Calu3 (cell line): ENCODE results near the gene HDAC4. TPM values are rescaled to one million over a fixed set of nuclear protein-coding genes. Genes with fewer than 3 reads are reported as not detected.

Source experiments
- BruUV-seq: library from RNA; stranded (reverse); fragments of 400-500 nt; replicated peaks from 2 replicates; lab custom pipeline; 2021; lab: Mats Ljungman, UMichigan
- CTCF ChIA-PET: fragments of 300-600 bp; sonication (Branson Sonifier 250); formaldehyde crosslinking; loops from one replicate; lab custom pipeline; 2022; ENCODE audit warnings: antibody characterized with exemption; lab: Charles Lee
- DNase-seq: peaks from one replicate; pipeline ENCODE4 v3.0.0; 2022
- H3K27ac Mint-ChIP-seq: one replicate; pipeline ENCODE4 v1.8.0; 2022; ENCODE audit warnings: mixed read lengths; ENCODE audit not compliant: unreplicated experiment
- H3K27me3 Mint-ChIP-seq: one replicate; pipeline ENCODE4 v1.8.0; 2022; ENCODE audit warnings: mixed read lengths; ENCODE audit not compliant: unreplicated experiment
- H3K36me3 Mint-ChIP-seq: one replicate; pipeline ENCODE4 v1.8.0; 2022; ENCODE audit warnings: mild to moderate bottlenecking, moderate library complexity, mixed read lengths; ENCODE audit not compliant: insufficient read depth, unreplicated experiment
- H3K4me1 Mint-ChIP-seq: one replicate; pipeline ENCODE4 v1.8.0; 2022; ENCODE audit warnings: mild to moderate bottlenecking, low read depth, mixed read lengths; ENCODE audit not compliant: unreplicated experiment
- H3K4me3 Mint-ChIP-seq: one replicate; pipeline ENCODE4 v1.8.0; 2022; ENCODE audit warnings: mild to moderate bottlenecking, low read depth, moderate library complexity, mixed read lengths; ENCODE audit not compliant: unreplicated experiment
- H3K9me3 Mint-ChIP-seq: one replicate; pipeline ENCODE4 v1.8.0; 2022; ENCODE audit warnings: low read depth, mixed read lengths; ENCODE audit not compliant: unreplicated experiment
- CTCF ChIP-seq: fragments of 200-600 bp; IDR thresholded peaks from one replicate; pipeline ENCODE4 v1.8.0; 2022; ENCODE audit warnings: antibody characterized with exemption; ENCODE audit not compliant: unreplicated experiment
- intact Hi-C: fragments of 100-400 bp; cut with micrococcal nuclease; formaldehyde crosslinking; loops from one replicate; pipeline ENCODE4 v1.10.0; 2022; ENCODE audit not compliant: unreplicated experiment
- total RNA-seq: library from RNA; stranded (reverse); gene quantifications from 2 replicates; pipeline ENCODE4 v1.2.3, GENCODE V29; 2022

HDAC4 gene
- total RNA-seq, 1 experiment from 2014 or later = 39.6 TPM

GRCh38 chr2:239316562-239317465 is 84.0 kb downstream of the HDAC4 start:
- Mint-ChIP-seq H3K36me3 (peaks cover 6% of the 10 kb centered on the region), H3K27me3 (no peaks in the 10 kb centered on the region), H3K4me1 (peaks cover 11% of the 10 kb centered on the region), H3K4me3 (no peak overlapping the region), H3K9me3 (no peaks in the 10 kb centered on the region), H3K27ac (no peak overlapping the region)
- BruUV-seq = no TSS peak
- CTCF ChIA-PET = interaction anchor here (0.5 kb wide), 1 partner anchor 980 kb away, joined by 3 read pairs; no protein-coding TSS in a partner anchor
- intact Hi-C loops = loop anchor here (5.0 kb wide), 1 partner anchor 80 kb away; no protein-coding TSS in a partner anchor
- TF ChIP-seq CTCF = no peak
- no peak for DNase-seq

GRCh38 chr2:239315308-239315707 is 85.5 kb downstream of the HDAC4 start:
- no TSS peak for BruUV-seq
- Mint-ChIP-seq H3K4me3 (no peak overlapping the region), H3K27me3 (no peaks in the 10 kb centered on the region), H3K9me3 (no peaks in the 10 kb centered on the region), H3K4me1 (peaks cover 11% of the 10 kb centered on the region), H3K36me3 (peaks cover 6% of the 10 kb centered on the region), H3K27ac (no peak overlapping the region)
- intact Hi-C loops = loop anchor here (5.0 kb wide), 1 partner anchor 82 kb away; no protein-coding TSS in a partner anchor
- CTCF ChIA-PET = no interaction called here
- DNase-seq = no peak
- no peak for TF ChIP-seq CTCF

- Mint-ChIP-seq H3K27me3 (no peaks in the 10 kb centered on the region), H3K4me1 (peaks cover 4% of the 10 kb centered on the region), H3K27ac (no peak overlapping the region), H3K9me3 (no peaks in the 10 kb centered on the region), H3K36me3 (no peaks in the 10 kb centered on the region), H3K4me3 (no peak overlapping the region)
- DNase-seq = no peak
- TF ChIP-seq CTCF = no peak
- CTCF ChIA-PET = no interaction called here
- no TSS peak for BruUV-seq
- intact Hi-C loops = no loop called here
Measured at GRCh38 chr2:239313776-239314175, 87.0 kb downstream of the HDAC4 start.

GRCh38 chr2:239312741-239313667 is 87.8 kb downstream of the HDAC4 start:
- H3K27ac Mint-ChIP-seq = no peak overlapping the region
- no peak overlapping the region for H3K4me3 Mint-ChIP-seq
- intact Hi-C loops = no loop called here
- no peak for TF ChIP-seq CTCF
- DNase-seq = no peak
- H3K4me1 Mint-ChIP-seq = no peaks in the 10 kb centered on the region
- H3K36me3 Mint-ChIP-seq = no peaks in the 10 kb centered on the region
- no peaks in the 10 kb centered on the region for H3K27me3 Mint-ChIP-seq
- CTCF ChIA-PET = no interaction called here
- H3K9me3 Mint-ChIP-seq = no peaks in the 10 kb centered on the region
- BruUV-seq = no TSS peak
